ENCODE data around the gene DAB1. TPM values are rescaled to one million over a fixed set of nuclear protein-coding genes. Genes with fewer than 3 reads are reported as not detected.

The DAB1 gene
- total and polyA plus RNA-seq, 10 of the 15 experiments (the other 5 are each of a cell fraction or from before 2014, with no cell fraction given): 0.02 to 0.10 (median 0.03) TPM; not detected in 5

- ChIA-PET SMC1A (ENCODE audit: uncharacterized antibody, unreplicated experiment) (no interaction called here), CTCF (no interaction called here), RAD21 (ENCODE audit: unreplicated experiment) (no interaction called here), POLR2A (no interaction called here)
- WGBS (ENCODE audit: insufficient coverage, insufficient replicate concordance, low lambda C conversion rate, missing lambda C conversion rate): 23% methylated on average over 2 of the region's 2 CpGs
- Histone ChIP-seq H3K4me2 (ENCODE audit: control insufficient read depth, insufficient read depth) (no peak overlapping the region), H3K27me3 (replicated peaks in 1 of 2; ENCODE audit: control insufficient read depth in 2 of 2, insufficient read depth in 2 of 2, low read length in 1 of 2) (no peaks in the 10 kb centered on the region), H3K9me3 (replicated peaks; ENCODE audit: control insufficient read depth, insufficient read depth, low read length) (no peaks in the 10 kb centered on the region; the same call in 2 of the 3 replicates), H3K36me3 (ENCODE audit: control insufficient read depth in 2 of 2, insufficient read depth in 2 of 2, low read length in 1 of 2) (no peaks in the 10 kb centered on the region), H3K79me2 (ENCODE audit: control insufficient read depth, insufficient read depth, low read length) (no peaks in the 10 kb centered on the region), H2AFZ (ENCODE audit: control insufficient read depth, low read depth, low read length) (no peak overlapping the region), H3K9ac (ENCODE audit: control insufficient read depth, insufficient read depth, low read length) (no peak overlapping the region), H3K27ac (ENCODE audit: control insufficient read depth, insufficient read depth) (no peak overlapping the region), H3K4me3 (no peak overlapping the region), H3K4me1 (ENCODE audit: control insufficient read depth, insufficient read depth, low read length) (no peaks in the 10 kb centered on the region), H4K20me1 (ENCODE audit: control insufficient read depth, insufficient read depth) (no peaks in the 10 kb centered on the region)
- no peak for DNase-seq (ENCODE audit: low read depth, low spot score)
- intact Hi-C loops (cut with micrococcal nuclease; ENCODE audit: unreplicated experiment) (no loop called here), in situ Hi-C loops (cut with MboI) (no loop called here)
- no peak for ATAC-seq
- TF ChIP-seq SRF (IDR thresholded peaks at IDR 0.05; ENCODE audit: low read depth in 2 of 2, low read length in 2 of 2): no peak
- no peak for TF ChIP-seq E2F4 (IDR thresholded peaks at IDR 0.05; ENCODE audit: low read depth, low read length)
- BruUV-seq (replicated peaks): no TSS peak
- no peak for FAIRE-seq
These were observed 61.4 kb downstream of the DAB1 start for GRCh38 chr1:57362480-57362879.

GRCh38 chr1:57361516-57361915 is 62.3 kb downstream of the DAB1 start:
- ChIA-PET POLR2A (no interaction called here), CTCF (no interaction called here), RAD21 (ENCODE audit: unreplicated experiment) (no interaction called here), SMC1A (ENCODE audit: uncharacterized antibody, unreplicated experiment) (no interaction called here)
- Histone ChIP-seq H3K9me3 (replicated peaks; ENCODE audit: control insufficient read depth, insufficient read depth, low read length) (no peaks in the 10 kb centered on the region), H4K20me1 (ENCODE audit: control insufficient read depth, insufficient read depth) (no peaks in the 10 kb centered on the region), H3K9ac (ENCODE audit: control insufficient read depth, insufficient read depth, low read length) (no peak overlapping the region), H3K79me2 (ENCODE audit: control insufficient read depth, insufficient read depth, low read length) (no peaks in the 10 kb centered on the region), H3K4me3 (no peak overlapping the region), H3K36me3 (ENCODE audit: control insufficient read depth in 2 of 2, insufficient read depth in 2 of 2, low read length in 1 of 2) (no peaks in the 10 kb centered on the region), H3K27me3 (replicated peaks in 1 of 2; ENCODE audit: control insufficient read depth in 2 of 2, insufficient read depth in 2 of 2, low read length in 1 of 2) (no peaks in the 10 kb centered on the region), H2AFZ (ENCODE audit: control insufficient read depth, low read depth, low read length) (no peak overlapping the region), H3K4me2 (ENCODE audit: control insufficient read depth, insufficient read depth) (no peak overlapping the region), H3K27ac (ENCODE audit: control insufficient read depth, insufficient read depth) (no peak overlapping the region), H3K4me1 (ENCODE audit: control insufficient read depth, insufficient read depth, low read length) (no peaks in the 10 kb centered on the region)
- 0% methylated on average over 2 of the region's 2 CpGs for WGBS (ENCODE audit: insufficient coverage, insufficient replicate concordance, low lambda C conversion rate, missing lambda C conversion rate)
- no peak for FAIRE-seq
- TF ChIP-seq ZNF274 (IDR thresholded peaks at IDR 0.05; ENCODE audit: insufficient read depth, insufficient read length) (no peak), GABPA (IDR thresholded peaks at IDR 0.05; ENCODE audit: low read depth) (no peak), ETV6 (conservative IDR thresholded peaks at IDR 0.05 in 1 of 2, IDR thresholded peaks at IDR 0.05 in 1 of 2; ENCODE audit: borderline replicate concordance in 1 of 2, low read depth in 1 of 2) (no peak), CHD4 (IDR thresholded peaks at IDR 0.05) (no peak), RB1 (IDR thresholded peaks at IDR 0.05; ENCODE audit: borderline replicate concordance) (no peak)
- no peak for DNase-seq (ENCODE audit: low read depth, low spot score)
- in situ Hi-C loops (cut with MboI): no loop called here
- no TSS peak for BruUV-seq (replicated peaks)
- ATAC-seq: no peak
- intact Hi-C loops (cut with micrococcal nuclease; ENCODE audit: unreplicated experiment): no loop called here
